Left ventricle myocardium inferior (tissue), 1 donor: ENCODE measurements around the gene LRRC1. TPM values are rescaled to one million over a fixed set of nuclear protein-coding genes. Genes with fewer than 3 reads are reported as not detected.

Experiments used
- DNase-seq: peaks from one replicate; pipeline ENCODE4 v3.0.0-alpha.2; 2020
- H3K27ac ChIP-seq: fragments of 200-600 bp; replicated peaks from 2 replicates; pipeline ENCODE4 v1.8.0; 2021
- H3K27me3 ChIP-seq: fragments of 200-600 bp; 2 replicates; pipeline ENCODE4 v1.8.0; 2021; ENCODE audit warnings: low read depth
- H3K36me3 ChIP-seq: fragments of 200-600 bp; 2 replicates; pipeline ENCODE4 v1.8.0; 2021
- H3K4me1 ChIP-seq: fragments of 200-600 bp; 2 replicates; pipeline ENCODE4 v1.8.0; 2021
- H3K4me3 ChIP-seq: fragments of 200-600 bp; 2 replicates; pipeline ENCODE4 v1.8.0; 2021; ENCODE audit warnings: mild to moderate bottlenecking, moderate library complexity
- H3K9me3 ChIP-seq: fragments of 200-600 bp; replicated peaks from 2 replicates; pipeline ENCODE4 v1.8.0; 2021
- intact Hi-C: fragments of 100-400 bp; cut with micrococcal nuclease; formaldehyde crosslinking; loops from one replicate; pipeline ENCODE4 v1.11.0; 2022
- total RNA-seq: library from RNA; stranded (reverse); fragmentation: NEBNext Ultra II Directional; extraction: Animal tissue kit (Norgen Biotek cat#: 25700); gene quantifications from one replicate; pipeline ENCODE4 v1.2.1, GENCODE V29; 2021
- TF ChIP-seq, protein P1 (sequence below): fragments of 200-600 bp; IDR thresholded peaks from 2 replicates; pipeline ENCODE4 v1.8.0; 2021; ENCODE audit warnings: antibody characterized with exemption, mild to moderate bottlenecking, borderline replicate concordance
- donor health status: DM: no; HTN: yes; CAD: no; lungs with severe emphysema.

The LRRC1 gene
- total RNA-seq, 1 donor from 2014 or later, result 2.7 TPM

DNA sequence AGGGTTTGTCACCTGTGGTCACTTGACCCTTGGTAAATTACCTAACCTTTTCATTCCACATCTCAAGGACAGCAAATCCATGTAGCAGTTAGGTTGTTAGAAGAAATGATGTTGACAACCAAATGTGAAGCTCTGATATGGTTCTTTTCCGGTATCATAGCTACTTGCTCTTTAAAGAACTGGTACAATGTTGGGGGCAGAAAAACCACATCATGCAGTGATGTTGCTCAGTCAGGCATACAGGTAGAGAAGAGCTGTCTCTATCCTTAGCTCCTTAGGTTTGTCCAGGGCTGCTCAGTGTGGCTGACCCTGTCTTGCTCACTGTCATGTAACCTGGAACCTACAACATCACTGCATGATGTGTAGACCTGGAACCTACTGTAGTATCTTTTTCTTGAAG, 135.5 kb downstream of the LRRC1 start:
- Histone ChIP-seq H3K4me1 (peaks cover 39% of the 10 kb centered on the region), H3K27ac (no peak overlapping the region), H3K9me3 (no peaks in the 10 kb centered on the region), H3K27me3 (no peaks in the 10 kb centered on the region), H3K4me3 (no peak overlapping the region), H3K36me3 (no peaks in the 10 kb centered on the region)
- TF ChIP-seq, protein P1, sequence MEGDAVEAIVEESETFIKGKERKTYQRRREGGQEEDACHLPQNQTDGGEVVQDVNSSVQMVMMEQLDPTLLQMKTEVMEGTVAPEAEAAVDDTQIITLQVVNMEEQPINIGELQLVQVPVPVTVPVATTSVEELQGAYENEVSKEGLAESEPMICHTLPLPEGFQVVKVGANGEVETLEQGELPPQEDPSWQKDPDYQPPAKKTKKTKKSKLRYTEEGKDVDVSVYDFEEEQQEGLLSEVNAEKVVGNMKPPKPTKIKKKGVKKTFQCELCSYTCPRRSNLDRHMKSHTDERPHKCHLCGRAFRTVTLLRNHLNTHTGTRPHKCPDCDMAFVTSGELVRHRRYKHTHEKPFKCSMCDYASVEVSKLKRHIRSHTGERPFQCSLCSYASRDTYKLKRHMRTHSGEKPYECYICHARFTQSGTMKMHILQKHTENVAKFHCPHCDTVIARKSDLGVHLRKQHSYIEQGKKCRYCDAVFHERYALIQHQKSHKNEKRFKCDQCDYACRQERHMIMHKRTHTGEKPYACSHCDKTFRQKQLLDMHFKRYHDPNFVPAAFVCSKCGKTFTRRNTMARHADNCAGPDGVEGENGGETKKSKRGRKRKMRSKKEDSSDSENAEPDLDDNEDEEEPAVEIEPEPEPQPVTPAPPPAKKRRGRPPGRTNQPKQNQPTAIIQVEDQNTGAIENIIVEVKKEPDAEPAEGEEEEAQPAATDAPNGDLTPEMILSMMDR, result no peak
- no peak for DNase-seq
- intact Hi-C loops, result no loop called here

DNA sequence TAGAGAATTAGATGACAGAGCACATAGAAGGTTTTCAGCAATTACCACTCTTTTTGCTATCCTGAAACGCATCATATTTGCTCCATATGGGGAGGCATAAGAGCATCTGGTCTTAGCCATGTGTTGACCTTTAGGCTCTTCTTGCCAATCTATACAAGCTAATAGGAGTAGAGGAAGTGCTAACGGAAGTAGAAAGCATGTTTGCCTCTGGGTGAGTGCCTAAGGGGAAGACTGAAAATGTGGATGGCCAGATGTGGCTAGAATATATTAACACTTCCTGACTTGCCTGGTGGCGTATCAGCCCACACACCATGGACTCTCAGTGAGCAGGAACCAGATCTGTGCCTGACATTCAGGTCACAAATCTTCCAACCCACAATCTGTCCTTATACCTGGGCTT, 136.3 kb downstream of the LRRC1 start:
- DNase-seq, result no peak
- intact Hi-C loops, result no loop called here
- H3K9me3 ChIP-seq, result no peaks in the 10 kb centered on the region
- no peaks in the 10 kb centered on the region for H3K36me3 ChIP-seq
- H3K27ac ChIP-seq, result no peak overlapping the region
- H3K4me1 ChIP-seq, result peaks cover 38% of the 10 kb centered on the region
- no peaks in the 10 kb centered on the region for H3K27me3 ChIP-seq
- H3K4me3 ChIP-seq, result no peak overlapping the region
- TF ChIP-seq, protein P1, result no peak

DNA sequence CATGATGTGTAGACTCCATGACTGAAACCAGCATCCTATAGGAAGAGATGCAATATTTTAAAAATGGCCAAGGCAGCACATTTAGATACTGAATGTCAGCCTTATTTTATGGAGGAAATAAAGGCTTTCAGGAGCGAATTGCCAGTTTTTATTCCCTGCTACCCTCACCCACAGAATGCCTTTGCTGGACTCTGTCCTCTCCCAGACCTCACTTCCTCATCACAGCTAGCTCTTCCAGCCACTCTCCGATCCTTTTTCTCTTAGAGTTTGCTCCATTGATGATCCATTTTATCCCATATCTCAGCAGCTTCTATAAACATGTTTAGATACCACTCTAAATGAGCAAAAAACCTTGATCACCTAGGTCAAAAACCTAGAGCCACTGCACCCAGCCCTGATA, 137.7 kb downstream of the LRRC1 start:
- DNase-seq, result no peak
- TF ChIP-seq, protein P1, result no peak

DNA sequence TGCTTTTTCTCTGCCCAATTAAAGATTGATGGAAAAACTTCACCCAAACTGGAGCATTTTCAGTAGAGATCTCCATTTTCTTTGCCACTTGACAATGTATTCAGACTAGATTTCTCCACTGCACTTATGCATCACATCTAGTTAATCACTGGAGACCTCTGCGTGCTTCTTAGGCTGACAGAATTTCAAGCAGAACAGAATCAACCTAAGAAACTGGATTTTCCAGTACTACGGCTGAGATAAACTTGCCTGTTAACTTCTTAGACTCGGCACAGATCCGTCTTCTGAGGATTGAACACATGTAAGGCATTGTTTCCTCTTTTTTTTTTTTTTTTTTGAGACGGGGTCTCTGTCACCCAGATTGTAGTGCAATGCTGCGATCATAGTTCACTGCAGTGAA, 139.2 kb downstream of the LRRC1 start:
- Histone ChIP-seq H3K27me3 (no peaks in the 10 kb centered on the region), H3K36me3 (no peaks in the 10 kb centered on the region), H3K9me3 (no peaks in the 10 kb centered on the region), H3K4me3 (no peak overlapping the region), H3K27ac (no peak overlapping the region), H3K4me1 (peaks cover 17% of the 10 kb centered on the region)
- intact Hi-C loops, result no loop called here
- TF ChIP-seq, protein P1, result no peak
- DNase-seq, result no peak

More for the DNA sequence above, 137.7 kb downstream of the LRRC1 start:
- Histone ChIP-seq H3K9me3 (no peaks in the 10 kb centered on the region), H3K27ac (no peak overlapping the region), H3K36me3 (no peaks in the 10 kb centered on the region), H3K4me1 (peaks cover 31% of the 10 kb centered on the region), H3K4me3 (no peak overlapping the region), H3K27me3 (no peaks in the 10 kb centered on the region)
- intact Hi-C loops, result no loop called here

DNA sequence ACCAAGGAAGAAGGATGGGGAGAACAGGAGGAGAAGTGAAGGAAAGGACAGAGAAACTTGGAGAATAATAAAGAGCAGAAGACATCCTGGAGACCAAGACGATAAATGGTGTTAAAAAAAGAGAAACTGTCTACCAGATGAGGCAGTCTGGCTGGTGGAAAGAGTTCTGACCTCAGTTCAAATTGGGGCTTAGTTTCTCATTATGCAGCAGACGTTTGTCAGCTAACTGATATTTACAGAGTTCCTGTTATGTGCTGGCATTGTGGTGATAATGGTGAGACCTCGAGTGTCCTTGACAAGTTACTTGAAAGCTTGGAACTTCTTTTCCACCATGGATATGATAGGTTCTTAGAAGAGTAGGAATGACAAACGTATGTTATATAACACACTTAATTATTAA, 142.7 kb downstream of the LRRC1 start:
- Histone ChIP-seq H3K27ac (no peak overlapping the region), H3K27me3 (no peaks in the 10 kb centered on the region), H3K36me3 (no peaks in the 10 kb centered on the region), H3K4me3 (no peak overlapping the region), H3K9me3 (no peaks in the 10 kb centered on the region), H3K4me1 (peaks cover 6% of the 10 kb centered on the region)
- intact Hi-C loops, result no loop called here
- TF ChIP-seq, protein P1, result no peak
- DNase-seq, result no peak

DNA sequence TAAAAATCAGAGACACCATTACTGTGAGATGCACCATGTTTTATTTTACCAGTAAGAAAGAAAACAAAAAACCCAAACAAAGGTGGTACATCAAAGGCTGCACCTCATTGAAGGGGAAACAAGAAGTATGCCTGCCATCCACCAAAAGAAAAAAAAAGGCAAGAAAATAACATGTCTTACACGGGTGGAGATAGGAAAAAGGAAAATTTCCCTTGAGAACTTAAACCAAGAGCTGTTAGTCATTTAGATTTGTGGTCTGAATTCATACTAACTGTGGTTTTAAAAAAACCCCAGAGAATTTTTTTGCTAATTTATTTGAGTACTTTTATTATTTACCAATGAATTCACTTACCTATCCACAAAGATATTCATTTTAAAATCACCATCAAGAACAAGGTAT, 144.0 kb downstream of the LRRC1 start:
- no peaks in the 10 kb centered on the region for H3K27me3 ChIP-seq
- H3K9me3 ChIP-seq, result no peaks in the 10 kb centered on the region
- peaks cover 16% of the 10 kb centered on the region for H3K4me1 ChIP-seq
- intact Hi-C loops, result no loop called here
- H3K36me3 ChIP-seq, result no peaks in the 10 kb centered on the region
- no peak for DNase-seq
- TF ChIP-seq, protein P1, result no peak
- H3K4me3 ChIP-seq, result no peak overlapping the region
- H3K27ac ChIP-seq, result no peak overlapping the region
